HG03108 (cell line): ENCODE data around the gene GRB2.
"Not testable (repeated sequence)": the region's sequence is repeated elsewhere in the genome, so short reads cannot be mapped to it uniquely, and the experiment has no call there.

Source experiments
- ATAC-seq: cut with Tn5 transposase; IDR thresholded peaks from one replicate; pipeline ENCODE4 v1.9.1; 2021; ENCODE audit warnings: moderate library complexity; ENCODE audit not compliant: unreplicated experiment

Gene GRB2

GRCh38 chr17:75353176-75353575 lies 52.3 kb downstream of the GRB2 start:
- no peak for ATAC-seq

DNA sequence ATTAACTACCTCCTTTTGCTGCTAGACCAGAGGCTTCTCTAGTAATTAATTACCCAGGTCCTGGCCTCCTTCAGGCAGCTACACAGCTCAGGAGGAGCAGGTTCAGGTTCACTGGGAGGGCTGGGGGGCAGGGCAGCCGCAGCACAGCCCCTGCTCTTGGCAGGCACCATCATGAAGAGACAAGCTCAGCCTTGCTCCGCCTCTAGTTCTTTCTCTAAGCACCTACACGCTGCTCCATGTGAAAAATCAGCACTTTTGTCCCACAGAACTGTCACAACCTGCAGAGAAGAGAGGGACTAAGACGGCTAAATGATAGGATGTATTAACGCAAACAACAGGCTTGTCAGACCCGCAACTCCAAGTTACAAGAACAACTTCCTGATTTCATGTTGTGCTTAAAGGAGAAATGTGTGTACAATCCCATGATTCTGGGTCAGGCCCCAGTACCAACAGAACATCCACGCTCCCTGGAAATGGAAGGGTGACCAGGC lies 53.4 kb downstream of the GRB2 start:
- peak; percentile 42 for ATAC-seq

DNA sequence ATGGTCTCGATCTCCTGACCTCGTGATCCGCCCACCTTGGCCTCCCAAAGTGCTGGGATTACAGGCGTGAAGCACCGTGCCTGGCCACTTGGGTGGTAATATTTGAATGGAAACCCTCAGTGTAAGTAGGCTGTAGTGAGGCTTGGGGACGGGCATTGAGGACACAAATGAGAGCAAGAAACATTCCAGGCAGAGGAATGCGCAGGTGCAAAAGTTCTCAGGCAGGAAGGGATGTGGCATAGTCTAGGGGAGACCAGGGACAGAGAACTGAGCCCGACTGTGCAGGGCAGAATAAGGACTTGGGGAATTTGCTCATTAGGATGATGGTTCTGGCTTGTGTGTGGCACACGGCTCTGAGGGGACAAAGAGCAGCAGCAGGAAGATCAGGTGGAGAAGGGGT lies 54.8 kb downstream of the GRB2 start:
- ATAC-seq = no peak

GRCh38 chr17:75350029-75350428 lies 55.4 kb downstream of the GRB2 start:
- ATAC-seq = no peak

DNA sequence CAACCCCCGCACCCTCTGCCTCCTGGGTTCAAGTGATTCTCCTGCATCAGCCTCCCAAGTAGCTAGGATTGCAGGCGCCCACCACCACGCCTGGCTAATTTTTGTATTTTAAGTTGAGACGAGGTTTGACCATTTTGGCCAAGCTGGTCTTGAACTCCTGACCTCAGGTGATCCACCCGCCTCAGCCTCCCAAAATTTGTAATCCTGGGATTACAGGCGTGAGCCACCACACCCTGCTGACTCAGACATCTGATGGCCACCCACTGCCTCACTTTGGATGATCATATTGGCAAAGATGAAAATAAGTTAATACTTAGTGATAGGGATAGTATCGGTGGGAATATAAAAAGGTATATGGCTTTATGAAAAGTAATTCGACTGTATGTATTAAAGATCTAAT lies 55.9 kb downstream of the GRB2 start:
- no peak for ATAC-seq

- no peak for ATAC-seq
Measured at GRCh38 chr17:75348386-75349012, 57.0 kb downstream of the GRB2 start.

DNA sequence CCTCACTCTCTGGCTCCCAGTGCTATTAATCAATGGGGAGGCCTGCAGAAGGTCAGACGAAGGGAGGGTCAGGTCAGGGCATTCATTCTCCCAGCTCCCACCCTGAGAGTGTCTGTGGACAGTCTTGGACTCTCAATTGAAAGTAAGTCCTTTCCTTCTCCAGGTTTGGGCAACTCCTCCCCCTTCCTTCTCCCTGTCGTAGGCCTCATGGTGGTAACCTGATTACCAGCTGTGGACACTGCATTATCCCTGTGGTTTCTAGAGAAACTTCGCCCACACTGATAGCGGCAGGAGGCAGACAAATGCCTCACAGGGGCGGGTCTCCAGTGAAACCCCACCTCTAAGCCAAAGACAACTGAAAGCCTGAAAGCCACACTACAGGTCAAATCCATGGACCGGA lies 58.6 kb downstream of the GRB2 start:
- no peak for ATAC-seq

DNA sequence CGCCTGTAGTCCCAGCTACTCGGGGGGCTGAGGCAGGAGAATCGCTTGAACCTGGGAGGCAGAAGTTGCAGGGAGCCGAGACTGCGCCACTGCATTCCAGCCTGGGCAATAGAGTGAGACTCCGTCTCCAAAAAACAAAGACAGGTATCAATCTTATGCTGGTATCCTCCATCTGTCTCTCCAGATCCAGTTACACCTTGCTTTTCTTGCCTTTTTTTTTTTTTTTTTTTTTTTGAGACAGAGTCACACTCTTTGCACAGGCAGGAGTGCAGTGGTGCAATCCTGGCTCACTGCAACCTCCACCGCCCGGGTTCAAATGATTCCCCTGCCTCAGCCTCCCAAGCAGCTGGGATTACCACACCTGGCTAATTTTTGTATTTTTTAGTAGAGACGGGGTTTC lies 59.1 kb downstream of the GRB2 start:
- not testable (repeated sequence) for ATAC-seq

DNA sequence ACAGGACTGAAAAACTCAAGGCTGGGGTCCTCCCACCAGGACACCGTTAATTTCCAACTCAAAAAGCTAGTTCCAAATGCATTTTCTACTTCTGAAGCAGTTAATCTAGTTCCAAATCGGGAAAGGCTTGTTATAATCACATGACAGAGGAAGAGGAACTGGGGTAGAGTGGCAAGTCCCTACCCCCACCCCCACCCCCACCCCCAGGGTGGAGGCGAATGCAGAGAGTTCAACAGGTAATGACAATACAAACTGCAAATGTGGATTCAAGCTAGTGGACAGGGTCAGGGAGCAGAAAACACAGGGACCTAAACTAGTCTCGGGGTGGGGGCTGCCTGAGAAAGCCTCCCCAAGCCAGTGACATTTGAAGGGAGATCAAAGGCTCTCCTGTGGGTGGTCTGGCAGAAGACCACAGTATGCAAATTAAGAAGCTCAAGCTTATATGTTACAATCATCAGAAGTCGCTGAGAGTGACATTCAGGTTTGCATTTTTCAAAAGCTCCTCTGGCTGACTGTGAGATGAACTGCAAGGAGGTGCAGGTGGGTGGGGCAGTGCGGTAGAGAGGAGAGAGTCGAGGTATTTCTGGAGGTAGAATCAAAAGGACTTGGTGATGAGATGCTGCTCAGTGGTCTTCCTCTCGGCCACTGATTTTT lies 59.8 kb downstream of the GRB2 start:
- peak; percentile 51 for ATAC-seq

GRCh38 chr17:75344666-75345065 lies 60.8 kb downstream of the GRB2 start:
- ATAC-seq = no peak

DNA sequence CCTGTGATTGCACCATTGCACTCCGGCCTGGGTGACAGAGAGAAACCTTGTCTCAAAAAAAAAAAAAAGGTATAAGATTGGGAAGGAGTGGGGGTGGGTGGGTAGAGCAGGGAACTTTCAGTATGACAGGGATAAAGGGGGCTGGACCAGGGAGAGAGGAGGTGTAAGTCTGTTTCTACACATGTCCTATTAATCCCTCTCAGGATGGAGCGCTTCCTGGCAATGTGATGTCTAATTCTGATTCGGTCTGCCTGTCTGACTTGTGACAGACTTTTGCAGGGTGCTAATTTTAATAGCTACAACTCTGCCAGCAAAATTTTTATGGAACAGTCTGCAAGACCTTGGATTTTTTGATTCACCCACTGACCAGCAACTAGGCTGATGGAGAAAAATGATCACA lies 62.5 kb downstream of the GRB2 start:
- no peak for ATAC-seq

DNA sequence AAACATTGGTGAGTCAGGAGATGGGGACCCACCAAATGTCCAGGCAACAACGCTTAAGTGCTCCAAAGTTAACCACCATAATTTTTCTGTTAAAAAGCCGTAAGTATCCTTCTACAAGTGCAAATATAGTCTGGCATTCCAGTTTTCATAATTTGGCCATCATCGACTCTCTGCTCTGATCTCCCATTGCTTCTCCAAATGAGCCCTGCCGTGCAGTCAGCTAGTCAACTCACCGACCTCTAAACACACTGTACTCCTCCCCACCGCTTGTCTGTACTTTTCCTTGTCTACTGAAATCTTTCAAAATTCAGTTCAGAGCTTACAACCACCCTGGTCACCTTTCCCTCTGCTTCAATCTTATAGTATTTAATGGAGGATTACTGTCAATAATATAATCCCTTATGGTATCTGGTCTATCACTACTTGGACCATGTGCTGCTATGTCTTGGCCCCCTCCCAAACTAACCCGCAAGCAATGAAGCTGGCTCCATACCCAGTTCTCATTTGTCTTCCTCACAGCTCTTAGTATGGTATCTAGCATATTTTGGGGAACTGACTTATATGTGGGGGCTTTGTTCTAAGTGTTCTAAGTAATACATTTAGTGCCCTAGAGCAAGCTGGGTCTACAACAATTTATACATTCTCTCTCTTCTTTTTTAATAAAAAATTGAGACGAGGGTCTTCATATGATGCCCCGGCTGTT lies 63.5 kb downstream of the GRB2 start:
- ATAC-seq = no peak

DNA sequence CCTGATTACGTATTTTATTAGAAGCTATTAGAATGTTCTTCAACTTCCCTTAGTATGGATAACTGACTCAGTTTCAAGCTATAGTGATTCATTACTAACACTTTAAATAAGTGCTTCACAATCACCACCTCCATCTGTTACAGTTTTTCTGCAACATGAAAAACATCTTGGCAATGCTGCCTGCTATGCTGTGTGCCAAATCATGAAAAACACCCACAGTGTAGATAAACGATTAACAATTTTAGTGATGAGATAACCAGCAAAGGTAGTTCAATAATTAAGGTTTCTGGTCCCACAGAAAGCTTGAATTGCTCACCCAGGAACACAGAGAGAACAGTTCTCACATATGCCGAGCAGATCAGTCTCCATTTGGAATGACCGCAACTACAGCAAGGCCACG lies 64.8 kb downstream of the GRB2 start:
- ATAC-seq = no peak

DNA sequence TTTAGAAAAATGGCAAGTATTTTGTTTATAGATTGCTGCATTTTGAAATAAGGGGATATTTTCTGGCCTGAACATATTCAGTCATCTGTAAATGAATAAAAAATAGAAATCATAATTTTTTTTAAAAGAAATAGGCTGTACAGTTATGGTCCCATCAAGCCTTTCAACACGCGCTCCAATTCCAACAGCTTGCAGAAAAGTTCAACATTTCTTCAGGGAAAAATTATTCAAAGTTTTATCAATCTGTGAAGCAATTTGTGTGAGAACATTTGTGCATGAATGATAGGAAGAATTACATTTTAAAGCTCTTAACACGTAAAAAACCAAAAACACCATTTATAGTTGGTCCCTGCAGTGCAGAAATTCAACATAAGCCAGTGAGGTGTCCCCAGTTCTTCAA lies 65.5 kb downstream of the GRB2 start:
- no peak for ATAC-seq

DNA sequence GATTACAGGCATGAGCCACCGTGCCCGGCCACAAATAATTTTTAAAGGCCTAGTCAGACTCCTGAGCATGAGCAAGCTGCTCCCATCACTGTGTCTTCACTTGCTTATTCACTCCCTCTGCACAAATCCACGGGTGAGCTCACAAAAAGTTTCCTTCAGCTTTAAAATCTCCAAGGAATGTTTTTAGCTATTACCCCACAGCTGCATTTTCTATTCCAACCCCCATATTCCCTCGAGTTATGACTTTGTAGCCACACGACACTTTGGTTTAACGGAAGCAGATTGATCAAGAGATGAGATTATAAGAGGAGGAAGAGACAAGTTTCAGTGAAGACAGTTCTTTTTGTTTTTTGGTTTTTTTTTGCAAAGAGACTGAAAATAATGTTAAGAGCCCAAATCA lies 67.1 kb downstream of the GRB2 start:
- no peak for ATAC-seq

- ATAC-seq = no peak
Measured at GRCh38 chr17:75335315-75335714, 70.2 kb downstream of the GRB2 start.

GRCh38 chr17:75334723-75335122 lies 70.8 kb downstream of the GRB2 start:
- ATAC-seq = no peak

- no peak for ATAC-seq
Measured at GRCh38 chr17:75331671-75332070, 73.8 kb downstream of the GRB2 start.

DNA sequence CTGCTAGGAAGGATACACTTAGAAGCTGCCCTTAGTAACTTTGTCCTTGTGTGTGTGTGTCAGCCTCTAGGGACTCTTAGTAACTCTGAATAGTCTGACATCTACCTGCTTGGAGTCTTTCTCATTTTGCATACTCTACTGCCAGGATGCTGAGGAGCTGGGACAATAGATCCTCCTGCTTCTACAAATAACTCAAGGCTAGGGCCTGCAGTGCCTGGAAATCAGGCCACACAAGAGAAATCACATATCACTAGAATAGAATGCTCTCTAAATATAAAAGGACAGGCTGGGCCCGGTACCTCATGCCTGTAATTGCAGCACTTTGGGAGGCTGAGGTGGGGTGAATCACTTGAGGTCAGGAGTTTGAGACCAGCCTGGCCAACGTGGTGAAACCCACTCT lies 77.7 kb downstream of the GRB2 start:
- no peak for ATAC-seq

- no peak for ATAC-seq
Measured at GRCh38 chr17:75326226-75326848, 79.1 kb downstream of the GRB2 start.

DNA sequence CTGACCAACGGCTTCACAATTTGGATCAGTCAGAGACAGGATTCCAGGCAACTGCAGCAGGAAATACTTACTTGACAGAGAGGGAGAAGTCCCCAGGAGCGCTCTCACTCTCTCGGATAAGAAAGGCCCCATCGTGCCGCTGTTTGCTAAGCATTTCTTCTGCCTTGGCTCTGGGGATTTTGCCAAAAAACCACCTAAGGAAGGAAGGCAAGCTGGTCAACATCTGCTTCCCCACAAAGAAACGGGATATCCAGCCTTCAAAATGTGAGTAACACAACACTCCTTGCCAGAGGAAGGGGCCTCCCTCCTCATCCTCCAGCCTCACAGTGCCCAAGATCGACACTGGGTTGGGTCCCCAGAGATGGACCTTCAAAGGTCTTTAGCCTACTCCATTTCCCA lies 79.7 kb downstream of the GRB2 start:
- ATAC-seq = no peak

DNA sequence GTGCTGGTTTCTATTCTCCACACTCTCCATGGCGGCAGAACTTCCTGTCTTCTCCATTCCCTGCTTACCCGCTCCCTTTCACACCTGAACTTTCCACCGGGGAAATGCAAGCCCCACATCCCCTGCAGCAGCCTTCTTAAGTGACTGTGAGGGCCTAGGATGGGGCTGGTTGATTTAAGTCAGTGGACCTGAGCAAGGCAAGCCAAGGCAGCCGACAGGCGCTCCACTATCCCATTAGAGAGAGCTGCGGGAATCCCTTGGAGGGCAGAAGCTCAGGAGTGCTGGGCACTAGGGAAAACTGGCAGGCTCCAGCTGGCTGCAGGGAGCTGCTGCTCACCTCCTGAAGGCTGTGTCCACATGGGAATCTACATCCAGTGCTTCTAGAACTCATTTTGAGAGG lies 80.1 kb downstream of the GRB2 start:
- ATAC-seq = no peak
